ENCODE results near the gene TNIP2. TPM values are rescaled to one million over a fixed set of nuclear protein-coding genes. Genes with fewer than 3 reads are reported as not detected.
"Not testable (repeated sequence)": the region's sequence is repeated elsewhere in the genome, so short reads cannot be mapped to it uniquely, and the experiment has no call there.

Gene TNIP2
- total RNA-seq, 1 donor from 2014 or later = 25.4 TPM

DNA sequence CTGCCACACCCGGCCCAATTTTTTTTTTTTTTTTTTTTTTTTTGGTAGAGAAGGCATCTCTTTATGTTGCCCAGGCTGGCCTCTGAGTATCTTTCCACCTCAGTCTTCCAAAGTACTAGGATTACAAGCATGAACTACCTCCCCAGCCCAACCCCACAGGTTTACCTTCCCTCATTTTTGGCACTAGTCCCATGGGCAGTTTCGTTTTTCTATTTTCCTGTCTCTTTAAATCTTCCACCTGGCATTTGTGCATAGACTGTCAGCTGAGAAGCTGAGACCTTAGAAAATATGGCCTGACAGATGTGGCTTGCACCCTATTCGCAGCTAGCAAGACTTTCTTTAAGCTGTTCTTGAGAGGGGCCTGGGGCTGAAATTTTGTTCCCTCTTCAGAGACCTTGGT is 27.9 kb downstream of the TNIP2 start:
- Mint-ChIP-seq H3K27me3 (ENCODE audit: unreplicated experiment) (peaks cover 5% of the 10 kb centered on the region), H3K27ac (ENCODE audit: unreplicated experiment) (no peak overlapping the region), H3K4me1 (ENCODE audit: low read depth, unreplicated experiment) (peaks cover 6% of the 10 kb centered on the region), H3K36me3 (ENCODE audit: unreplicated experiment) (peaks cover 5% of the 10 kb centered on the region), H3K9me3 (ENCODE audit: unreplicated experiment) (peaks cover 7% of the 10 kb centered on the region), H3K4me3 (ENCODE audit: unreplicated experiment) (no peak overlapping the region)
- DNase-seq = no peak
- TF ChIP-seq, protein P1, sequence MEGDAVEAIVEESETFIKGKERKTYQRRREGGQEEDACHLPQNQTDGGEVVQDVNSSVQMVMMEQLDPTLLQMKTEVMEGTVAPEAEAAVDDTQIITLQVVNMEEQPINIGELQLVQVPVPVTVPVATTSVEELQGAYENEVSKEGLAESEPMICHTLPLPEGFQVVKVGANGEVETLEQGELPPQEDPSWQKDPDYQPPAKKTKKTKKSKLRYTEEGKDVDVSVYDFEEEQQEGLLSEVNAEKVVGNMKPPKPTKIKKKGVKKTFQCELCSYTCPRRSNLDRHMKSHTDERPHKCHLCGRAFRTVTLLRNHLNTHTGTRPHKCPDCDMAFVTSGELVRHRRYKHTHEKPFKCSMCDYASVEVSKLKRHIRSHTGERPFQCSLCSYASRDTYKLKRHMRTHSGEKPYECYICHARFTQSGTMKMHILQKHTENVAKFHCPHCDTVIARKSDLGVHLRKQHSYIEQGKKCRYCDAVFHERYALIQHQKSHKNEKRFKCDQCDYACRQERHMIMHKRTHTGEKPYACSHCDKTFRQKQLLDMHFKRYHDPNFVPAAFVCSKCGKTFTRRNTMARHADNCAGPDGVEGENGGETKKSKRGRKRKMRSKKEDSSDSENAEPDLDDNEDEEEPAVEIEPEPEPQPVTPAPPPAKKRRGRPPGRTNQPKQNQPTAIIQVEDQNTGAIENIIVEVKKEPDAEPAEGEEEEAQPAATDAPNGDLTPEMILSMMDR (IDR thresholded peaks at IDR 0.05; ENCODE audit: partially characterized antibody, unreplicated experiment) = no peak

DNA sequence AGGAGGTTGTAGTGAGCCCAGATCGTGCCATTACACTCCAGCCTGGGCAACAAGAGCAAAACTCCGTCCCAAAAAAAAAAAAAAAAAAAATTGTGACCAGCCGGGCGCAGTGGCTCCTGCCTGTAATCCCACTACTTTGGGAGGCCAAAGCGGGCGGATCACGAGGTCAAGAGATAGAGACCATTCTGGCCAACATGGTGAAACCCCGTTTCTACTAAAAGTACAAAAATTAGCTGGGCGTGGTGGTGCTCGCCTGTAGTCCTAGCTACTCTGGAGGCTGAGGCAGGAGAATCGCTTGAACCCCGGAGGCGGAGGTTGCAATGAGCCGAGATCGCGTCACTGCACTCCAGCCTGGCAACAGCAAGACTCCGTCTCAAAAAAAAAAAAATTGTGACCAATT is 29.3 kb downstream of the TNIP2 start:
- H3K27ac Mint-ChIP-seq (ENCODE audit: unreplicated experiment) = not testable (repeated sequence)

DNA sequence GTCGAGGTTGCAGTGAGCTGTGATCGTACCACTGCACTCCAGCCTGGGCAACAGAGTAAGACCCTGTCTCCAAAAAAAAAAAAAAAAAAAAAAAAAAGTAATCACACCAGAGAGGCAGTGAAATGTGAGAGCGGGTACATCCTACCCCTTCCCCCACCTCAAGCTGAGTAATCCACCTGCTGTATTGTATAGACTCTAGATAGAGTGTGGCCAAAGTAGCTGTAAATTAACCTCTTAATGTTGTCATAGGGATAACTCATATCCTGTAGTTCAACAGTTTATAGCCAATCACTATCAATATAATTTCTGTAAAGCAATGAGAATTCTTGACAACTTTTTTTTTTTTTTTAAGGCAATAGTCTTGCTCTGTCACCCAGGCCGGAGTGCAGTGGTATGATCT is 30.8 kb downstream of the TNIP2 start:
- H3K27ac Mint-ChIP-seq (ENCODE audit: unreplicated experiment) = no peak overlapping the region
- peaks cover 9% of the 10 kb centered on the region for H3K9me3 Mint-ChIP-seq (ENCODE audit: unreplicated experiment)
- no peak overlapping the region for H3K4me3 Mint-ChIP-seq (ENCODE audit: unreplicated experiment)
- H3K27me3 Mint-ChIP-seq (ENCODE audit: unreplicated experiment) = peaks cover 12% of the 10 kb centered on the region
- H3K36me3 Mint-ChIP-seq (ENCODE audit: unreplicated experiment) = no peaks in the 10 kb centered on the region
- H3K4me1 Mint-ChIP-seq (ENCODE audit: low read depth, unreplicated experiment) = peaks cover 20% of the 10 kb centered on the region
- TF ChIP-seq, protein P1 (IDR thresholded peaks at IDR 0.05; ENCODE audit: partially characterized antibody, unreplicated experiment) = no peak
- no peak for DNase-seq

More for the DNA sequence above, 29.3 kb downstream of the TNIP2 start:
- H3K4me1 Mint-ChIP-seq (ENCODE audit: low read depth, unreplicated experiment) = peaks cover 13% of the 10 kb centered on the region
- not testable (repeated sequence) for H3K27me3 Mint-ChIP-seq (ENCODE audit: unreplicated experiment); H3K36me3 Mint-ChIP-seq (ENCODE audit: unreplicated experiment); DNase-seq; H3K9me3 Mint-ChIP-seq (ENCODE audit: unreplicated experiment); H3K4me3 Mint-ChIP-seq (ENCODE audit: unreplicated experiment)

DNA sequence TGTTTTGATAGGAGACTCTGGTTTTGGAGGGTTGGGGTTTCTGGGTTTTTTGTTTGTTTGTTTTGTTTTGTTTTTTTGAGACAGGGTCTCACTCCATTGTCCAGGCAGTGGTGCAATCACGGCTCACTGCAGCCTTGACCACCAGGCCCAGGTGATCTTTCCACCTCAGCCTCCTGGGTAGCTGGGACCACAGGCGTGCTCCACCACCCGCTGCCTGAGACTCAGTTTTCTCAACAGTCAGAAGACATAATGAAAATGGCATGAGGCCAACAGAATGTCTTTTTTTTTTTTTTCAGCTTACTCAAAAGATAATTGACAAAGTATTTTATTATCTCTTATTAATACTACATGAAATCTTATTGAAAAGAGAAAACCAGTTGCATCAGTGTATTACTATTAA is 32.4 kb downstream of the TNIP2 start:
- Mint-ChIP-seq H3K4me1 (ENCODE audit: low read depth, unreplicated experiment) (peaks cover 20% of the 10 kb centered on the region), H3K27me3 (ENCODE audit: unreplicated experiment) (peaks cover 12% of the 10 kb centered on the region), H3K9me3 (ENCODE audit: unreplicated experiment) (peaks cover 9% of the 10 kb centered on the region), H3K4me3 (ENCODE audit: unreplicated experiment) (no peak overlapping the region), H3K36me3 (ENCODE audit: unreplicated experiment) (no peaks in the 10 kb centered on the region), H3K27ac (ENCODE audit: unreplicated experiment) (no peak overlapping the region)
- no peak for DNase-seq
- TF ChIP-seq, protein P1 (IDR thresholded peaks at IDR 0.05; ENCODE audit: partially characterized antibody, unreplicated experiment) = no peak

DNA sequence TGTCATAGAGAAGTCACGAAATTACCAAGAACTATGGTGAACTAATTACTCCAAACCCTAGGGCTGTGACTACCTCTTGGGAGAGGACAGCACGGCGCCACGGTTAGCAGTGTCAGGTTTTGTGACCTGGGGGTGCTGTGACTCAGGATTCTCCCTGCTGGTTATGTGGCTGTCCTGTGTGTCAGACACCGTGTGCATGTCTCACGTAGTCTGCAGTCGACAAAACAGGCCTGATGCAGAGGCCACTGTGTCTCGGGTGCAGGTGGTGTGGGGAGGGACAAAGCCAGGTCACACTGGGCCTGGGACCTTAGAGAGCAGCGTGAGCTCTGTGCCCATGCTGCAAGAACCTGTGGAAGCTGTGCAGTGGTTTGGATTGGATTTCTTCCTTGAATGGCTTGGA is 34.1 kb downstream of the TNIP2 start:
- Mint-ChIP-seq H3K4me1 (ENCODE audit: low read depth, unreplicated experiment) (peaks cover 16% of the 10 kb centered on the region), H3K4me3 (ENCODE audit: unreplicated experiment) (peak overlapping the region; percentile 27), H3K27ac (ENCODE audit: unreplicated experiment) (peak overlapping the region; percentile 89), H3K36me3 (ENCODE audit: unreplicated experiment) (peaks cover 5% of the 10 kb centered on the region), H3K9me3 (ENCODE audit: unreplicated experiment) (peaks cover 13% of the 10 kb centered on the region), H3K27me3 (ENCODE audit: unreplicated experiment) (peaks cover 12% of the 10 kb centered on the region)
- DNase-seq = no peak
- TF ChIP-seq, protein P1 (IDR thresholded peaks at IDR 0.05; ENCODE audit: partially characterized antibody, unreplicated experiment) = no peak
